PC-3 (cell line): ENCODE data around the gene TGFB1. TPM values are rescaled to one million over a fixed set of nuclear protein-coding genes. Genes with fewer than 3 reads are reported as not detected.

ENCODE experiments used
- ATAC-seq: fragments of 200-7000 bp; cut with Tn5 transposase; 2 replicates; pipeline ENCODE4 v1.9.1; 2020; ENCODE audit warnings: mild to moderate bottlenecking, moderate library complexity
- BruUV-seq: library from RNA; stranded (reverse); fragments of 400-500 nt; replicated peaks from 2 replicates; lab custom pipeline; 2021; lab: Mats Ljungman, UMichigan
- CTCF ChIA-PET: fragments of 300-600 bp; sonication (Branson Sonifier 250); formaldehyde crosslinking; loops from one replicate; lab custom pipeline; 2022; ENCODE audit warnings: antibody characterized with exemption; lab: Charles Lee
- POLR2A ChIA-PET: fragments of 300-600 bp; sonication (Branson Sonifier 250); formaldehyde crosslinking; loops from one replicate; lab custom pipeline; 2022; ENCODE audit warnings: antibody characterized with exemption; ENCODE audit not compliant: unreplicated experiment; lab: Charles Lee
- DNase-seq: peaks from one replicate; pipeline ENCODE4 v3.0.0-alpha.2; 2015
- H2AFZ ChIP-seq: fragments of 300-600 bp; sonication (generic); 2 replicates; pipeline ENCODE4 v1.6.0; 2016; ENCODE audit warnings: antibody characterized with exemption, low read length
- H3F3A ChIP-seq: fragments of 300-600 bp; sonication (generic); one replicate; pipeline ENCODE4 v1.6.0; 2017; ENCODE audit warnings: antibody characterized with exemption, low read length, control low read depth, mild to moderate bottlenecking; ENCODE audit not compliant: unreplicated experiment
- H3K27ac ChIP-seq: fragments of 300-600 bp; sonication (generic); 2 replicates; pipeline ENCODE4 v1.5.1; 2016; ENCODE audit warnings: mild to moderate bottlenecking, low read length
- H3K27me3 ChIP-seq: fragments of 300-600 bp; sonication (generic); 2 replicates; pipeline ENCODE4 v1.6.1; 2016; ENCODE audit warnings: low read length, mixed read lengths
- H3K36me3 ChIP-seq: fragments of 300-600 bp; sonication (generic); 2 replicates; pipeline ENCODE4 v1.6.1; 2016; ENCODE audit warnings: low read depth, mixed run types, low read length, mixed read lengths
- H3K4me1 ChIP-seq: fragments of 300-600 bp; sonication (generic); 2 replicates; pipeline ENCODE4 v1.5.1; 2016; ENCODE audit warnings: low read length; ENCODE audit not compliant: insufficient read depth
- H3K4me2 ChIP-seq: fragments of 300-600 bp; sonication (generic); 2 replicates; pipeline ENCODE4 v1.6.0; 2016; ENCODE audit warnings: low read length
- H3K4me3 ChIP-seq: fragments of 300-600 bp; sonication (generic); 2 replicates; pipeline ENCODE4 v1.5.1; 2016; ENCODE audit warnings: mild to moderate bottlenecking, low read length, mixed read lengths
- H3K79me2 ChIP-seq: fragments of 300-600 bp; sonication (generic); 2 replicates; pipeline ENCODE4 v1.6.1; 2017; ENCODE audit warnings: low read length, mixed read lengths
- H3K9ac ChIP-seq: fragments of 300-600 bp; sonication (generic); 2 replicates; pipeline ENCODE4 v1.6.0; 2016; ENCODE audit warnings: mild to moderate bottlenecking, low read length
- H3K9me2 ChIP-seq: fragments of 300-600 bp; sonication (generic); replicated peaks from 2 replicates; pipeline ENCODE4 v1.6.1; 2016; ENCODE audit warnings: mixed run types, low read length, mixed read lengths
- H3K9me3 ChIP-seq: fragments of 300-600 bp; sonication (generic); 2 replicates; pipeline ENCODE4 v1.6.1; 2016; ENCODE audit warnings: low read length, mixed read lengths
- H4K20me1 ChIP-seq: fragments of 300-600 bp; sonication (generic); 2 replicates; pipeline ENCODE4 v1.6.1; 2016; ENCODE audit warnings: low read length, mixed read lengths
- EZH2 ChIP-seq: fragments of 300-600 bp; sonication (generic); IDR thresholded peaks from one replicate; pipeline ENCODE4 v1.6.1; 2017; ENCODE audit warnings: antibody characterized with exemption, mild to moderate bottlenecking, low read length; ENCODE audit not compliant: unreplicated experiment
- EZH2phosphoT487 ChIP-seq: fragments of 300-600 bp; sonication (generic); IDR thresholded peaks from 2 replicates; pipeline ENCODE4 v1.6.1; 2018; ENCODE audit warnings: mild to moderate bottlenecking, antibody characterized with exemption, low read length, borderline replicate concordance
- intact Hi-C: fragments of 100-400 bp; cut with micrococcal nuclease; formaldehyde crosslinking; loops from 2 replicates; pipeline ENCODE4 v1.9.0; 2023
- total RNA-seq: library from RNA; depleted of rRNA; stranded (reverse); fragments of >200 nt; gene quantifications from 2 replicates; pipeline ENCODE4 v1.2.3, GENCODE V29; 2014
- TF ChIP-seq, protein P1 (sequence below): fragments of 300-600 bp; sonication (generic); conservative IDR thresholded peaks from 2 replicates; pipeline ENCODE4 v1.5.1; 2017; ENCODE audit warnings: antibody characterized with exemption, low read depth, mild to moderate bottlenecking, low read length

Gene TGFB1
- total RNA-seq, 1 experiment from 2014 or later, result 16.4 TPM

DNA sequence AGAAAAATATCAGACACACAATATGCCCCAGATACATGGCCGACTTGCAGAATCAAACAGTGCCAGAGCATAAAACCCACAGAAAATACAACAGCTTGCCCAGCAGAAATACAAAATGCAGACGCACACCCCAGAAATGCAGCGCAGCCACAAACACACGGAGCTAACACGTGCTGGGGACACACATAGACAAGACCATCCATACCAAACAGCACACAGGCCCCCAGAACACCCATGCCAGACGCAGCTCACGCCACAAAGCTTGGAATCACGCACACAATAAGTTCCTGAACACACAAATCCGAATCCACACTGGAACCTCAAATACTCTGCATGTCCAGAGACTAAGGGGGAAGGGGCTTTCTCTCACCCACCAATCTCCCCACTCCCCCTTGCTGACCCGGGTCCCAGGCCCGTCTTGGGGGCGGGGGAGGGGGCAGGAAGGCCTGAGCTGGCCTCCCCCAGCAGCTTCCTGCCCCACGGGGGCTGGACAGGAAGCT, 26.6 kb downstream of the TGFB1 start:
- H3F3A ChIP-seq, result peaks cover 7% of the 10 kb centered on the region
- TSS peak; percentile 30 for BruUV-seq
- H4K20me1 ChIP-seq, result no peaks in the 10 kb centered on the region
- DNase-seq (no peak), ATAC-seq (no peak)
- intact Hi-C loops, result loop anchor here (2.0 kb wide), 1 partner anchor 24 kb away; no protein-coding TSS in a partner anchor
- peak overlapping the region; percentile 97 for H3K27ac ChIP-seq
- peak overlapping the region; percentile 16; the same call in 1 of the 2 replicates for H3K4me3 ChIP-seq
- H3K9ac ChIP-seq, result peak overlapping the region; percentile 57
- no peaks in the 10 kb centered on the region for H3K9me2 ChIP-seq
- no peaks in the 10 kb centered on the region for H3K9me3 ChIP-seq
- no peaks in the 10 kb centered on the region for H3K27me3 ChIP-seq
- CTCF ChIA-PET, result no interaction called here
- peaks cover 6% of the 10 kb centered on the region for H3K79me2 ChIP-seq
- POLR2A ChIA-PET, result no interaction called here
- H3K4me2 ChIP-seq, result peak overlapping the region; percentile 64
- H3K36me3 ChIP-seq, result no peaks in the 10 kb centered on the region
- TF ChIP-seq EZH2, result no peak
- H3K4me1 ChIP-seq, result peaks cover 69% of the 10 kb centered on the region
- H2AFZ ChIP-seq, result peak overlapping the region; percentile 40

DNA sequence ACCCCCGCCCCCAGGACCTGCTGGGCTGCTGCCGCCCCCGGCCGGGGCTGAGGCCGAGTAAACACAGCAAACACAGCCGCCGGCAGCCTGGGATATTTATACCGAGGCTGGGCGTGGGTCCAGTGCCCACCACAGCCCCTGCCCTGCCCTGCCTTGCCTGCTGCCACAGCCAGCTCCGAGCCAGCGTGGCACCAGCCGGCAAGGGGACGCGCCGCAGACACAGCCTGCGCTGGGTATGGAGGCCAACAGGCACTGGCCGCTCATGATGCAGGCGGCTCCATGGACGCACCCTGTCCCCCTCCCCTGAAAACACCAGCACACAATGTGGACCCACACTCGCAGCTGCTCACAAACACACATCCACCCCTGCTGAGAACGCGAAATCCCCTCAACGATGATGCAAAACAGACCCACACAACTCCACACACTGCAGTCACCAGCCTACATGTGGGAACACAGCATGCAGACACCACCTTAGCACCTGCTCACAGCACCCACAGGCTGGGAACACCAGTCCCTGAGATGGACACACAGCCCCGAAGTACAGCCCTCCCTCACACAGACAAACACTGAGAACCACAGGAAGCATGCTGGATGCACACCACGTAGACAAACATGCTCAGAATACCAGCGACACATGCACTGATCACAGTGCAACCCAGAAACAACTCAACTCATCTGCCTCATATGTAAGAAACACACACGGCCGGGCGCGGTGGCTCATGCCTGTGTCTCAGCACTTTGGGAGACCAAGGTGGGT, 27.6 kb downstream of the TGFB1 start:
- DNase-seq (peak; percentile 42), ATAC-seq (peak; percentile 1; the same call in 1 of the 2 replicates)
- Histone ChIP-seq H3K27me3 (no peaks in the 10 kb centered on the region), H3F3A (peaks cover 7% of the 10 kb centered on the region), H3K9me3 (no peaks in the 10 kb centered on the region), H4K20me1 (no peaks in the 10 kb centered on the region), H3K4me3 (peak overlapping the region; percentile 34; the same call in 1 of the 2 replicates), H3K4me1 (peaks cover 73% of the 10 kb centered on the region), H3K9ac (peak overlapping the region; percentile 70), H3K79me2 (peaks cover 6% of the 10 kb centered on the region), H3K9me2 (no peaks in the 10 kb centered on the region), H3K27ac (peak overlapping the region; percentile 97), H3K4me2 (peak overlapping the region; percentile 64), H2AFZ (0 out of 2 replicates have a peak overlapping the region, but pooled peaks have one; percentile 9), H3K36me3 (no peaks in the 10 kb centered on the region)
- ChIA-PET POLR2A (no interaction called here), CTCF (no interaction called here)
- intact Hi-C loops, result loop anchor here (2.0 kb wide), 1 partner anchor 25 kb away; no protein-coding TSS in a partner anchor
- no peak for TF ChIP-seq EZH2phosphoT487
- TF ChIP-seq, protein P1, sequence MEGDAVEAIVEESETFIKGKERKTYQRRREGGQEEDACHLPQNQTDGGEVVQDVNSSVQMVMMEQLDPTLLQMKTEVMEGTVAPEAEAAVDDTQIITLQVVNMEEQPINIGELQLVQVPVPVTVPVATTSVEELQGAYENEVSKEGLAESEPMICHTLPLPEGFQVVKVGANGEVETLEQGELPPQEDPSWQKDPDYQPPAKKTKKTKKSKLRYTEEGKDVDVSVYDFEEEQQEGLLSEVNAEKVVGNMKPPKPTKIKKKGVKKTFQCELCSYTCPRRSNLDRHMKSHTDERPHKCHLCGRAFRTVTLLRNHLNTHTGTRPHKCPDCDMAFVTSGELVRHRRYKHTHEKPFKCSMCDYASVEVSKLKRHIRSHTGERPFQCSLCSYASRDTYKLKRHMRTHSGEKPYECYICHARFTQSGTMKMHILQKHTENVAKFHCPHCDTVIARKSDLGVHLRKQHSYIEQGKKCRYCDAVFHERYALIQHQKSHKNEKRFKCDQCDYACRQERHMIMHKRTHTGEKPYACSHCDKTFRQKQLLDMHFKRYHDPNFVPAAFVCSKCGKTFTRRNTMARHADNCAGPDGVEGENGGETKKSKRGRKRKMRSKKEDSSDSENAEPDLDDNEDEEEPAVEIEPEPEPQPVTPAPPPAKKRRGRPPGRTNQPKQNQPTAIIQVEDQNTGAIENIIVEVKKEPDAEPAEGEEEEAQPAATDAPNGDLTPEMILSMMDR, result no peak
- no peak for TF ChIP-seq EZH2
- BruUV-seq, result no TSS peak

DNA sequence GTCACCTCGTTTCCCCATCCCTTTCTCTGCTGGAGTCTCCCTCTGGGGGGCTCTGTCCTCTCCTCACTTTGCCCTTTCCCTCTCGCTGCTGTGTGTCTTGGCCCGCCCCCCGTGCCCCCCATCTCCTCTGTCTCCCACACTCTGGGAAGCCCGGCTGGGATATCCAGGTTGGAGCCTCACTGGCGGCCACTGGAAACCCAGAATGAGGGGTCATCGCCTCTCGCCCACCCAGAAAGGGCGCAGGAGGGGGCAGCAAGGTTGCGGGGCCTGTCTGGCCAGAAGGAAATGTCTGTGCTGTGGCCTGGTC, 28.1 kb downstream of the TGFB1 start:
- Histone ChIP-seq H3K4me2 (peak overlapping the region; percentile 64), H3K27ac (peak overlapping the region; percentile 97), H2AFZ (no peak overlapping the region), H3K4me3 (peak overlapping the region; percentile 34; the same call in 1 of the 2 replicates), H3F3A (peaks cover 7% of the 10 kb centered on the region), H3K9me2 (no peaks in the 10 kb centered on the region), H3K4me1 (peaks cover 73% of the 10 kb centered on the region), H3K9me3 (no peaks in the 10 kb centered on the region), H3K9ac (peak overlapping the region; percentile 70), H3K36me3 (no peaks in the 10 kb centered on the region), H3K27me3 (no peaks in the 10 kb centered on the region), H3K79me2 (peaks cover 6% of the 10 kb centered on the region), H4K20me1 (no peaks in the 10 kb centered on the region)
- DNase-seq (no peak), ATAC-seq (no peak)
- intact Hi-C loops, result no loop called here
- TF ChIP-seq, protein P1, result no peak
- no peak for TF ChIP-seq EZH2
- no peak for TF ChIP-seq EZH2phosphoT487
- BruUV-seq, result no TSS peak
- ChIA-PET CTCF (interaction anchor here (0.6 kb wide), 2 partner anchors 30 to 73 kb away, joined by 7 to 14 read pairs; no protein-coding TSS in a partner anchor), POLR2A (interaction anchor here (0.6 to 0.7 kb wide), 2 partner anchors 335 to 891 kb away, joined by 9 to 17 read pairs; partner anchors contain the start of gene CYP2B6)
